MCF 10A (cell line): Measurements from ENCODE around the gene OSER1. TPM values are rescaled to one million over a fixed set of nuclear protein-coding genes. Genes with fewer than 3 reads are reported as not detected.

ENCODE experiments used
- BruUV-seq: library from RNA; stranded (reverse); fragments of 400-500 nt; replicated peaks from 2 replicates; lab custom pipeline; 2021; lab: Mats Ljungman, UMichigan
- CTCF ChIA-PET: fragments of 300-600 bp; sonication (Branson Sonifier 250); formaldehyde crosslinking; extraction: SDS; loops from one replicate; lab custom pipeline; 2021; ENCODE audit warnings: antibody characterized with exemption, inconsistent platforms; lab: Yijun Ruan, JAX
- POLR2A ChIA-PET: fragments of 300-600, 350-650 bp; sonication (Branson Sonifier 250); formaldehyde crosslinking; extraction: SDS; loops from one replicate; lab custom pipeline; 2020; ENCODE audit warnings: antibody characterized with exemption, inconsistent platforms; lab: Yijun Ruan, JAX
- DNase-seq: peaks from one replicate; pipeline ENCODE4 v3.0.0-alpha.2; 2018; ENCODE audit not compliant: unreplicated experiment
- H3K27ac Mint-ChIP-seq: one replicate; pipeline ENCODE4 v1.8.0; 2022; ENCODE audit warnings: mild to moderate bottlenecking, low read depth, mixed read lengths; ENCODE audit not compliant: unreplicated experiment
- H3K27me3 Mint-ChIP-seq: one replicate; pipeline ENCODE4 v1.8.0; 2022; ENCODE audit warnings: mixed read lengths; ENCODE audit not compliant: insufficient read depth, unreplicated experiment
- H3K36me3 Mint-ChIP-seq: one replicate; pipeline ENCODE4 v1.8.0; 2022; ENCODE audit warnings: mild to moderate bottlenecking, moderate library complexity, mixed read lengths; ENCODE audit not compliant: insufficient read depth, unreplicated experiment
- H3K4me1 Mint-ChIP-seq: one replicate; pipeline ENCODE4 v1.8.0; 2022; ENCODE audit warnings: mixed read lengths; ENCODE audit not compliant: insufficient read depth, unreplicated experiment
- H3K4me3 Mint-ChIP-seq: one replicate; pipeline ENCODE4 v1.8.0; 2022; ENCODE audit warnings: mild to moderate bottlenecking, moderate library complexity, mixed read lengths; ENCODE audit not compliant: unreplicated experiment
- H3K9me3 Mint-ChIP-seq: one replicate; pipeline ENCODE4 v1.8.0; 2022; ENCODE audit warnings: mixed read lengths; ENCODE audit not compliant: unreplicated experiment
- CTCF ChIP-seq: fragments of 200-600 bp; IDR thresholded peaks from one replicate; pipeline ENCODE4 v1.8.0; 2022; ENCODE audit warnings: antibody characterized with exemption, mild to moderate bottlenecking; ENCODE audit not compliant: unreplicated experiment
- intact Hi-C: fragments of 100-400 bp; cut with micrococcal nuclease; formaldehyde crosslinking; loops from 2 replicates; pipeline ENCODE4 v1.14.1; 2022
- total RNA-seq: library from RNA; stranded (reverse); gene quantifications from 2 replicates; pipeline ENCODE4 v1.2.3, GENCODE V29; 2022

The OSER1 gene
- total RNA-seq, 1 experiment from 2014 or later, result 50.8 TPM

- intact Hi-C loops, result no loop called here
- H3K27me3 Mint-ChIP-seq, result no peaks in the 10 kb centered on the region
- ChIA-PET CTCF (interaction anchor here (0.7 to 5.3 kb wide), 4 partner anchors 90 to 162 kb away, joined by 3 to 44 read pairs (median 18); partner anchors contain the start of gene FITM2), POLR2A (no interaction called here)
- BruUV-seq, result no TSS peak
- no peak overlapping the region for H3K4me3 Mint-ChIP-seq
- H3K36me3 Mint-ChIP-seq, result no peaks in the 10 kb centered on the region
- no peak for TF ChIP-seq CTCF
- no peak for DNase-seq
- H3K27ac Mint-ChIP-seq, result no peak overlapping the region
- no peaks in the 10 kb centered on the region for H3K9me3 Mint-ChIP-seq
- H3K4me1 Mint-ChIP-seq, result no peaks in the 10 kb centered on the region
These were observed 11.5 kb upstream of the OSER1 start for GRCh38 chr20:44222027-44222426.

- CTCF ChIA-PET, result interaction anchor here (0.7 to 10.6 kb wide), 6 partner anchors 90 to 248 kb away, joined by 3 to 347 read pairs (median 20); partner anchors contain the start of genes FITM2 and TTPAL
- intact Hi-C loops, result no loop called here
These were observed 10.9 kb upstream of the OSER1 start for GRCh38 chr20:44221368-44221954.

GRCh38 chr20:44219791-44220190 is 9.2 kb upstream of the OSER1 start:
- no peak for DNase-seq
- CTCF ChIA-PET, result interaction anchor here (2.0 to 10.6 kb wide), 5 partner anchors 93 to 249 kb away, joined by 6 to 536 read pairs (median 326); partner anchors contain the start of genes FITM2 and TTPAL
- no peak overlapping the region for H3K27ac Mint-ChIP-seq
- H3K4me3 Mint-ChIP-seq, result no peak overlapping the region
- no TSS peak for BruUV-seq
- TF ChIP-seq CTCF, result no peak
- H3K9me3 Mint-ChIP-seq, result no peaks in the 10 kb centered on the region
- peaks cover 6% of the 10 kb centered on the region for H3K36me3 Mint-ChIP-seq
- POLR2A ChIA-PET, result interaction anchor here (0.5 to 4.9 kb wide), 4 partner anchors 80 to 166 kb away, joined by 3 to 63 read pairs (median 4); partner anchors contain the start of gene FITM2
- intact Hi-C loops, result loop anchor here (5.0 to 10.0 kb wide), 2 partner anchors 385 to 513 kb away; no protein-coding TSS in a partner anchor
- H3K27me3 Mint-ChIP-seq, result no peaks in the 10 kb centered on the region
- peaks cover 8% of the 10 kb centered on the region for H3K4me1 Mint-ChIP-seq

More at GRCh38 chr20:44221368-44221954, 10.9 kb upstream of the OSER1 start:
- H3K4me1 Mint-ChIP-seq, result no peaks in the 10 kb centered on the region
- no peak for DNase-seq
- no peak overlapping the region for H3K27ac Mint-ChIP-seq
- no peak for TF ChIP-seq CTCF
- no peaks in the 10 kb centered on the region for H3K9me3 Mint-ChIP-seq
- POLR2A ChIA-PET, result no interaction called here
- no TSS peak for BruUV-seq
- H3K27me3 Mint-ChIP-seq, result no peaks in the 10 kb centered on the region
- H3K36me3 Mint-ChIP-seq, result no peaks in the 10 kb centered on the region
- H3K4me3 Mint-ChIP-seq, result no peak overlapping the region

GRCh38 chr20:44219170-44219730 is 8.7 kb upstream of the OSER1 start:
- H3K4me3 Mint-ChIP-seq, result no peak overlapping the region
- BruUV-seq, result no TSS peak

More at GRCh38 chr20:44219170-44219730, 8.7 kb upstream of the OSER1 start:
- intact Hi-C loops, result loop anchor here (5.0 to 10.0 kb wide), 2 partner anchors 386 to 513 kb away; no protein-coding TSS in a partner anchor
- DNase-seq, result no peak
- Mint-ChIP-seq H3K4me1 (peaks cover 8% of the 10 kb centered on the region), H3K9me3 (no peaks in the 10 kb centered on the region), H3K27ac (no peak overlapping the region), H3K36me3 (peaks cover 6% of the 10 kb centered on the region), H3K27me3 (no peaks in the 10 kb centered on the region)
- TF ChIP-seq CTCF, result no peak
- CTCF ChIA-PET, result interaction anchor here (0.6 to 10.6 kb wide), 17 partner anchors 10 to 250 kb away, joined by 3 to 536 read pairs (median 8); partner anchors contain the start of genes FITM2 and TTPAL
- POLR2A ChIA-PET, result interaction anchor here (0.5 to 4.9 kb wide), 8 partner anchors 81 to 339 kb away, joined by 3 to 63 read pairs (median 4); partner anchors contain the start of gene FITM2
